Measurements from ENCODE around the gene DYNLT1.

Gene DYNLT1

DNA sequence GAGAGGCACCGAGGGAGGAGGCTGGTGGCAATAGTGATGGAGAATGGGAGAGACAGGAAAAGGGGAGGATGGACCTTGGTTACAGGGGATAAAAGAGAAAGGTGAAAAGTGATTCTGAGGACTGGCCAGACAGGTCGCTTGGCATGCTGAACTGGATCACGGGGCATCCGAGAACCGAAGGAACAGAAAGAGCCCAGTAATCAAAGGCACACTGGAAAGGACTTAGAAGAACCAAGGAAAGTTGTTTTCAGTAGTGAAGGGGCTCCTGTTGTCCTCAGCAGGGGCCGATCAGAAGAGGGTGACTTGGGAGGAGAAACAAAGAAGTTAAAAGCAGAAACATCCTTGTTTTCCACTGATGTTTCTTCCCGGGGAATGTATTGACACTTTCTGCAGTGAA is 24.2 kb upstream of the DYNLT1 start:
- no peak overlapping the region for H3K27ac ChIP-seq

DNA sequence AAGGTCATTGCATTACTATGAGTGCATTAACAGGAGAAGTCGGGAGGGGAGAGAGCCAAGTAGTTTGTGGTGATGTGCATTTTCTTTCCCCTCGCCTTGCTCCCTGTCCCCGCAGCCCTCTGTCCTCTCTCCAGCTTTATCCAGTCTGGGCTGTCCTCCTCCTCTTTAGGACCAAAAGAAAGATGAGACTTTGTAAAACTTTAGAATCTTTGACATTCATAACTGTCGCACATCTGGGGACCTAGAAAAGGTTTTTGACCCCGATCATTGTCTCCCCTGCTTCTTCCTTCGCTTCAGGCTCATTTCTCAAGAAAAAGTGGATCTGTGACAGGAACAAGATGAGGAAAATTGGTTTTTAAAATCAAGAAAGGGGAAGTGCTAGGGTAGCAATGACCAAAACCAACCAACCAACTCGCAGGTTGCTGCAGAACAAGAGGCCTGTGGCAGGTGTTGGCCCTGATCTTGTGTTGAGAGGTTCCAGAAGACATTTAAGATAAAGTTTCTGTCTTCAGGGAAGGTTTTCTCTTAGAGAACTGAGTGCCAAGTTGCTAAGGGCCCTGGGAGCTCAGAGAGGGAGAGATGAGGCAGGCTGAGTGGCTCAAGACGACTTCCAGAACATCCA is 22.9 kb upstream of the DYNLT1 start:
- H3K27ac ChIP-seq, result no peak overlapping the region

More for the DNA sequence above, 24.2 kb upstream of the DYNLT1 start:
- TF ChIP-seq, protein P1, sequence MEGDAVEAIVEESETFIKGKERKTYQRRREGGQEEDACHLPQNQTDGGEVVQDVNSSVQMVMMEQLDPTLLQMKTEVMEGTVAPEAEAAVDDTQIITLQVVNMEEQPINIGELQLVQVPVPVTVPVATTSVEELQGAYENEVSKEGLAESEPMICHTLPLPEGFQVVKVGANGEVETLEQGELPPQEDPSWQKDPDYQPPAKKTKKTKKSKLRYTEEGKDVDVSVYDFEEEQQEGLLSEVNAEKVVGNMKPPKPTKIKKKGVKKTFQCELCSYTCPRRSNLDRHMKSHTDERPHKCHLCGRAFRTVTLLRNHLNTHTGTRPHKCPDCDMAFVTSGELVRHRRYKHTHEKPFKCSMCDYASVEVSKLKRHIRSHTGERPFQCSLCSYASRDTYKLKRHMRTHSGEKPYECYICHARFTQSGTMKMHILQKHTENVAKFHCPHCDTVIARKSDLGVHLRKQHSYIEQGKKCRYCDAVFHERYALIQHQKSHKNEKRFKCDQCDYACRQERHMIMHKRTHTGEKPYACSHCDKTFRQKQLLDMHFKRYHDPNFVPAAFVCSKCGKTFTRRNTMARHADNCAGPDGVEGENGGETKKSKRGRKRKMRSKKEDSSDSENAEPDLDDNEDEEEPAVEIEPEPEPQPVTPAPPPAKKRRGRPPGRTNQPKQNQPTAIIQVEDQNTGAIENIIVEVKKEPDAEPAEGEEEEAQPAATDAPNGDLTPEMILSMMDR (conservative IDR thresholded peaks at IDR 0.05), result no peak
- no peak for TF ChIP-seq ZFX (IDR thresholded peaks at IDR 0.05)

DNA sequence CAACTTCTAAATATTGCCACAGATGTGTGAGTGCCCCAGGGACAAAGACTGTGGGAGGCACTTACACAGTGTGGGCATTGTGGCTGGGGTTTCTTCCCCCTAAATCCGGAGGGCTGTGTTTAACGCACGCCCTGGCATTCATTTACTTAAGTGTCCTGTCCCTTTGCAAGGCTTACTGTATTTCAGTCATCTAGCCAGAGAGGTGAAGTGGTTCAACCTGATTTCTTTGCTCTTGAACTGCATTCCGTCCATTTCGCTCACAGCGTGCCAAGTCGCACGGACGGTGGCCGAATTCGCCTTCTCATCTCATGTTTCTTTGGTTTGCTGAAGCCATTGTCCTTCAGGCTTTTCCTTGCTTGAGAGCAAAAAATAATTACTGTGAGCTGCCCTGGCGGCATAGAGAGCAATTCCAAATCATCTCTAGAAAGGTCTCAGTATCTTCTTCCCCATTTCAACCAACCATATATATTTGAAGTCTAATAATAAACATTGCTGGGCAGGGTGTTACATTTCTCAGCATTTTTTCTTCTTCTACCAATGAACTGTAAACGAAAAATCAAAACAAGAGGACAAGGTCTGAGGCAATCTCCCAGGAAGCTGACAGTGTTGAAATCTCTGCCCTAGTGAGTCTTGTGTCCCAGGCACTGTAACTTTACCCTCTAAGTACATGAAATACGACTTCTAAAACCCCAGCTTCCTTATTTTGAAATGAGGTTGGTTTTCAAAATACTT is 22.3 kb upstream of the DYNLT1 start:
- peak overlapping the region; percentile 35 for H3K27ac ChIP-seq
- TF ChIP-seq, protein P1 (conservative IDR thresholded peaks at IDR 0.05), result no peak
- no peak for TF ChIP-seq ZFX (IDR thresholded peaks at IDR 0.05)

More for the DNA sequence above, 22.9 kb upstream of the DYNLT1 start:
- TF ChIP-seq, protein P1 (conservative IDR thresholded peaks at IDR 0.05), result no peak
- no peak for TF ChIP-seq ZFX (IDR thresholded peaks at IDR 0.05)

DNA sequence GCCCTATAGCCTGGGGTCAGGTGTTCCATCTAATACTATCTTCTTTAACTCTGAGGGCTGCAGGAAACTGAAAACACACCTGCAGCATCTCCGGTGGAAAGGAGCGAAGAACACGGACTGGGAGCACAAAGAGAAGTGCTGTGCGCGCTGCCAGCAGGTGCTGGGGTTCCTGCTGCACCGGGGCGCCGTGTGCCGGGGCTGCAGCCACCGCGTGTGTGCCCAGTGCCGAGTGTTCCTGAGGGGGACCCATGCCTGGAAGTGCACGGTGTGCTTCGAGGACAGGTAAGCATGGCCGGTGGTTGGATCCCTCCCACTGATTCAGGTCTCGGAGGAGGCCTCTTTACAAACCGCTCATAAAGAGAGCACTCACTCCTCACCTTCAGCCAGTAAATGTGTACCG is 20.8 kb upstream of the DYNLT1 start:
- TF ChIP-seq, protein P1 (conservative IDR thresholded peaks at IDR 0.05), result no peak
- no peak for TF ChIP-seq ZFX (IDR thresholded peaks at IDR 0.05)
- no peak overlapping the region for H3K27ac ChIP-seq

DNA sequence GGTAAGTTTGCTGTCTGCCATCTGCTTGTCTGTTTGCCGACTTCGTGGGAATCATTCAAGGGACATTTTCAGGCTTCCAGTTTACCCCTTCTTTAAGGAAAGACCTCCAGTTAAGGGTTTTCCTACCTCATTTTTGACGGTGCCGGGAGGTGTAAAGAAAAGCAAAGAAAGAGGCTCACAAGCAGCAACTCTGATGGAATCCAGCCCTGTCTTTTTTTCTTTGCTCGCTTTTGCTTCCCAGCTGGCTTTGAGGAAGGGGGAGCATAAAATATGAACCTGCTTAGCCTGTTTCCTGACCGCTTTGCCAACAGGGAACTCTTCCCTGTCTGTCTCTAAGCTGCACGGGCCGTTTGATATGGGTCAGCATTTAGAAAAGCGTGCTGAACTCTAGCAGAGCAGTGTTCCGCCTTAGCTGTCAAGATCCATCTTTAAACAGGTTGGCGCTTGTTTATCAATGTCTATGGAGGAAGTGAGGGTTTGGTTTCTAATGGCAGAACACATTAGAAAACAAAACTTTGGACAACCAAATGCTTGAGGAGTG is 19.2 kb upstream of the DYNLT1 start:
- TF ChIP-seq ZFX (IDR thresholded peaks at IDR 0.05), result no peak
- TF ChIP-seq, protein P1 (conservative IDR thresholded peaks at IDR 0.05), result no peak
- peak overlapping the region; percentile 54 for H3K27ac ChIP-seq

DNA sequence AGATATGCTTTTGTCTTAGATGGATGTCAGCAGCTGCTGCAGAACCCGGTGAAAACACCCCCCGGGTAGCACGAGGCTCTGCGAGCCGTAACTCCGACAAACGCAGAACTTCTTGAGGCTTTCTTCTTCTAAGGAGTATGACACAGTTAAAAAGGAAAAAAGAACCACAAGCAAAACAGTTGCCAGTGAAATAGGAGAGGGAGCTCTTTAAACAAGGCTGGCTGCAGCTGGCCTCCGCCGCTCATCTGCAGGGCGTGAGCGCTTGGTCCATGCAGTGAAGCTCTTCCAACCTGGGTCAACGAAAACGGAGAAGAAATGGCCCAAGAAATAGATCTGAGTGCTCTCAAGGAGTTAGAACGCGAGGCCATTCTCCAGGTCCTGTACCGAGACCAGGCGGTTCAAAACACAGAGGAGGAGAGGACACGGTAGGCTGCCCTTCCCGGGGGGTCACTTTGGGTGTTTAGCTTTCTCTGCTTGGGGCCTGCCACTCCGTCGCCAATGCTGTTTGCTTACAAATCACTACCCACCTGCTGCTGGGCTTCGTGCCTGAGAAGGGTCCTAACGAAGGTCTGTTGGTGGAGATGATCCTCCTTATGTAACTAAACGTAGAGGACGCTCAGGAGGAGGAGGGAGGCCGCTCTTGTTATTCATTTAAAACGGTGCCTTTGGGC is 18.5 kb upstream of the DYNLT1 start:
- peak overlapping the region; percentile 54 for H3K27ac ChIP-seq
- TF ChIP-seq, protein P1 (conservative IDR thresholded peaks at IDR 0.05), result no peak
- no peak for TF ChIP-seq ZFX (IDR thresholded peaks at IDR 0.05)

DNA sequence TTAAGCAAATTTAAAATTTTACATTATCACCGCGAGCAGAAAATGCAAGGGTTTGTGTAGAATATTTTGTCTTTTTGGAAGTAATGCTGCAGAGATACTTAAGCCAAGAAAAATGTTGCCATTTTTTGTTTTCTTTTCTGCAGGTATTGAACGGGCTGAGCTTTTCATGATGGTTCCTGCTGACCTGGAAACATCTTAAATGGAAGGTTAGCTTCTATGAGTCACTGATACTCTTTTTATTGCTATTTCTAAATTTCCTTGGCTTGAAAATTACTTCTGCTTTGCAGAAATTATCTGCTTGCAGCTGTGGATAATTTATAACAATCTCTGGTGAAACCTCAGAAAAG is 18.0 kb upstream of the DYNLT1 start:
- no peak for TF ChIP-seq ZFX (IDR thresholded peaks at IDR 0.05)

More for the DNA sequence above, 18.0 kb upstream of the DYNLT1 start:
- H3K27ac ChIP-seq, result no peak overlapping the region

All from C4-2B (cell line).